ENCODE measurements around the gene CCDC27. TPM values are rescaled to one million over a fixed set of nuclear protein-coding genes. Genes with fewer than 3 reads are reported as not detected.

Gene CCDC27
- total RNA-seq, 1 donor from 2014 or later: not detected

DNA sequence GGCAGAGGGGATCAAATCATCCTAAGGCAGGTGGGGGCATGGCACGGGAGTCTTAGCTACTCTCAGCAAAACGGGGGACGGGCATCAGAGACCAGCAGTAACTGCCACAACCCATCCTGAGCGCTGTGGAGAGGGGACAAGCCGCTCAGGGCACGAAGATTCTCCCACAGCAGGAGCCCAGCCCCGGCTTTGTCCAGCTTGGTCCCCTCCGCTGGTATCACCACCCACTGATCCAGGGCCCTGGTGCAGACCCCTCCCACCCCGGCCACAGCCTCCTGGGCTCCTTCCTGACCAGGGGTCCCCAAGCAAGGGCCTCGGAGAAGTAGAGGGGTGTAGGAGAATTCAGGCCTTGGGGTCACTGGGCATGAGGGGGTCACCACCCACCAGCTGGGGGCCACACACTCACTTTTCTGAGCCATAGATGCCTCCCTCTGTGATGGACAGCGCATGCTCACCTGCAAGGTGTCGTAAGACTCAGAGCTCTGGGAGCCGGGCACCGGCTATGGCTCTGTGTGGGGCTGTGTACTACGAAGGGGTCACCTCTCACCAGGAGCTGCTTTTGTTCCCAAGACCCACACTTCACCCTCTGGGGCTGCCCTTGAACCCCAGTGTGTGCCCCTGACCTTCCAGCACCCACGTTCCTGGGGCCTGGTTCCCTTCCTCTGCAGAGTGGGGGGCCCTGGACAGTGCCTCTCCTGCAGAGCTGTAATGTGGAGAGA is 18.0 kb downstream of the CCDC27 start:
- DNase-seq (no peak), ATAC-seq (no peak)
- Histone ChIP-seq H3K27me3 (ENCODE audit: low read depth) (peaks cover 5% of the 10 kb centered on the region), H3K9me3 (no peaks in the 10 kb centered on the region), H3K36me3 (no peaks in the 10 kb centered on the region), H3K4me1 (peaks cover 24% of the 10 kb centered on the region), H3K4me3 (no peak overlapping the region), H3K27ac (no peak overlapping the region)
- TF ChIP-seq, protein P1, sequence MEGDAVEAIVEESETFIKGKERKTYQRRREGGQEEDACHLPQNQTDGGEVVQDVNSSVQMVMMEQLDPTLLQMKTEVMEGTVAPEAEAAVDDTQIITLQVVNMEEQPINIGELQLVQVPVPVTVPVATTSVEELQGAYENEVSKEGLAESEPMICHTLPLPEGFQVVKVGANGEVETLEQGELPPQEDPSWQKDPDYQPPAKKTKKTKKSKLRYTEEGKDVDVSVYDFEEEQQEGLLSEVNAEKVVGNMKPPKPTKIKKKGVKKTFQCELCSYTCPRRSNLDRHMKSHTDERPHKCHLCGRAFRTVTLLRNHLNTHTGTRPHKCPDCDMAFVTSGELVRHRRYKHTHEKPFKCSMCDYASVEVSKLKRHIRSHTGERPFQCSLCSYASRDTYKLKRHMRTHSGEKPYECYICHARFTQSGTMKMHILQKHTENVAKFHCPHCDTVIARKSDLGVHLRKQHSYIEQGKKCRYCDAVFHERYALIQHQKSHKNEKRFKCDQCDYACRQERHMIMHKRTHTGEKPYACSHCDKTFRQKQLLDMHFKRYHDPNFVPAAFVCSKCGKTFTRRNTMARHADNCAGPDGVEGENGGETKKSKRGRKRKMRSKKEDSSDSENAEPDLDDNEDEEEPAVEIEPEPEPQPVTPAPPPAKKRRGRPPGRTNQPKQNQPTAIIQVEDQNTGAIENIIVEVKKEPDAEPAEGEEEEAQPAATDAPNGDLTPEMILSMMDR (IDR thresholded peaks at IDR 0.05): no peak
- intact Hi-C loops (cut with DNase I): no loop called here

GRCh38 chr1:3771108-3772026 is 19.1 kb downstream of the CCDC27 start:
- Histone ChIP-seq H3K4me1 (peaks cover 36% of the 10 kb centered on the region), H3K27ac (no peak overlapping the region), H3K27me3 (ENCODE audit: low read depth) (peaks cover 5% of the 10 kb centered on the region), H3K36me3 (no peaks in the 10 kb centered on the region), H3K9me3 (no peaks in the 10 kb centered on the region), H3K4me3 (peak overlapping the region; percentile 77)
- TF ChIP-seq, protein P1 (IDR thresholded peaks at IDR 0.05): no peak
- ATAC-seq (no peak), DNase-seq (no peak)
- intact Hi-C loops (cut with DNase I): no loop called here

DNA sequence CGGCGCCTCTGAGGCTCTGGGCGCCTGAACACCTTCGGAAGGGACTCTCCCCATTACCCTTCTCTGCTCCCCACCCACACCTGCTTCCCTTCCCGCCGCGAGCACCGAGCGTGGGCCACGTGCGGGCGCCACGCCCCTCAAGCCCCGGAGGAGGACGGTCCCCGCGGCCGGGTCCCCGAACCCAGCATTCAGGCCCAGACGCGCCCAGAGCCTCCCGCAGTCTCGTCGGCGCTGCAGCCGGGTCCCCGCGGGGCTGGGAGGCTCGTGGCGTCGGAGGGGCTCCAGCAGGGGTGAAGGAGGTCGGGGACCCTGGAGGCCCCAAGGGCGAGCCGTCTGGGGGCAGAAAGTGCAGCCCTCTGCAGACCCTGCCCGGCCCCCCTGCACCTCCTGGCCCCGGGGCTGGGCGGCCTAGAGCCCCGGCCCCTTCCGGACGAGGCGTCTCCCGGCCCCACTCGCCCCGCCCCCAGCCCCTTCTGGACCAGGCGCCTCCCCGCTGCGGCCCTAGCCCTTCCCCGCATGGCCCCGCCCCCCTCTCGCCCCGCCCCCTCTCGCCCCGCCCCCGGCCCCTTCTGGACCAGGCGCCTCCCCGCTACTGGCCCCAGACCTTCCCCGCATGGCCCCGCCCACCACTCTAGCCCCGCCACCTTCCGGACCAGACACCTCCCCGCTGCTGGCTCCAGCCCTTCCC is 19.9 kb downstream of the CCDC27 start:
- H3K36me3 ChIP-seq: no peaks in the 10 kb centered on the region
- H3K4me1 ChIP-seq: peaks cover 41% of the 10 kb centered on the region
- peak overlapping the region; percentile 77 for H3K4me3 ChIP-seq
- ATAC-seq: peak; percentile 91 to 93
- no peaks in the 10 kb centered on the region for H3K9me3 ChIP-seq
- intact Hi-C loops (cut with DNase I): no loop called here
- H3K27ac ChIP-seq: peak overlapping the region; percentile 73
- TF ChIP-seq, protein P1 (IDR thresholded peaks at IDR 0.05): no peak
- peak; percentile 96 for DNase-seq
- H3K27me3 ChIP-seq (ENCODE audit: low read depth): peaks cover 4% of the 10 kb centered on the region

GRCh38 chr1:3772715-3773571 is 20.7 kb downstream of the CCDC27 start, which contains the start of gene SMIM1:
Gene SMIM1 (plus strand): TSS chr1:3772749. CDS start chr1:3775374, 2,625 bp downstream.
- ATAC-seq: peak; percentile 20 to 57
- Histone ChIP-seq H3K4me1 (peaks cover 41% of the 10 kb centered on the region), H3K4me3 (peak within 1 kb of the TSS; percentile 77), H3K9me3 (no peaks in the 10 kb centered on the region), H3K27me3 (ENCODE audit: low read depth) (no peaks in the 10 kb centered on the region), H3K36me3 (no peaks in the 10 kb centered on the region), H3K27ac (peak within 1 kb of the TSS; percentile 73)
- intact Hi-C loops (cut with DNase I): no loop called here
- peak; percentile 62 for DNase-seq
- TF ChIP-seq, protein P1 (IDR thresholded peaks at IDR 0.05): no peak
